GM23338 (cell line): ENCODE data around the gene PDE1A. TPM values are rescaled to one million over a fixed set of nuclear protein-coding genes. Genes with fewer than 3 reads are reported as not detected.

ENCODE experiments used
- ATAC-seq: fragments of 200-7000 bp; cut with Tn5 transposase; 3 replicates; pipeline ENCODE4 v1.9.1; 2020
- DNase-seq: peaks from one replicate; pipeline ENCODE4 v3.0.0-alpha.2; 2015; ENCODE audit warnings: low spot score
- H2AFZ ChIP-seq: fragments of 200-600 bp; sonication (generic); 2 replicates; pipeline ENCODE4 v1.8.0; 2016; ENCODE audit warnings: antibody characterized with exemption, mild to moderate bottlenecking, moderate library complexity
- H3F3A ChIP-seq: fragments of 200-600 bp; sonication (generic); replicated peaks from 2 replicates; pipeline ENCODE4 v1.8.0; 2017; ENCODE audit warnings: antibody characterized with exemption, mixed run types, low read depth
- H3K27ac ChIP-seq: fragments of 200-600 bp; sonication (generic); 2 replicates; pipeline ENCODE4 v1.6.1; 2016; ENCODE audit warnings: low read depth
- H3K27me3 ChIP-seq: fragments of 200-600 bp; sonication (generic); 2 replicates; pipeline ENCODE4 v1.8.0; 2016; ENCODE audit warnings: mild to moderate bottlenecking, mixed run types, moderate library complexity; ENCODE audit not compliant: insufficient read depth
- H3K36me3 ChIP-seq: fragments of 200-600 bp; sonication (generic); 2 replicates; pipeline ENCODE4 v1.8.0; 2016; ENCODE audit warnings: mild to moderate bottlenecking; ENCODE audit not compliant: insufficient read depth
- H3K4me1 ChIP-seq: fragments of 200-600 bp; sonication (generic); 2 replicates; pipeline ENCODE4 v1.8.0; 2016; ENCODE audit warnings: mild to moderate bottlenecking, moderate library complexity; ENCODE audit not compliant: insufficient read depth
- H3K4me2 ChIP-seq: fragments of 200-600 bp; sonication (generic); 2 replicates; pipeline ENCODE4 v1.7.1; 2017; ENCODE audit warnings: mixed run types
- H3K4me3 ChIP-seq: fragments of 200-600 bp; sonication (generic); 2 replicates; pipeline ENCODE4 v1.6.1; 2016; ENCODE audit warnings: mixed run types
- H3K79me2 ChIP-seq: fragments of 200-600 bp; sonication (generic); replicated peaks from 2 replicates; pipeline ENCODE4 v1.8.0; 2017; ENCODE audit warnings: mild to moderate bottlenecking; ENCODE audit not compliant: insufficient read depth
- H3K9me2 ChIP-seq: fragments of 200-600 bp; sonication (generic); 2 replicates; pipeline ENCODE4 v1.8.0; 2017; ENCODE audit not compliant: insufficient read depth
- H4K20me1 ChIP-seq: fragments of 200-600 bp; sonication (generic); replicated peaks from 2 replicates; pipeline ENCODE4 v1.8.0; 2017; ENCODE audit warnings: mild to moderate bottlenecking; ENCODE audit not compliant: insufficient read depth
- H3K27ac Mint-ChIP-seq: 2 replicates; pipeline ENCODE4 v1.8.0; 2020; ENCODE audit warnings: inconsistent platforms, mild to moderate bottlenecking, moderate library complexity, mixed read lengths
- H3K27me3 Mint-ChIP-seq: 3 replicates; pipeline ENCODE4 v1.8.0; 2022; ENCODE audit warnings: low read depth, mild to moderate bottlenecking, moderate library complexity, mixed read lengths, inconsistent platforms; ENCODE audit not compliant: insufficient read depth, poor library complexity
- H3K36me3 Mint-ChIP-seq: 3 replicates; pipeline ENCODE4 v1.8.0; 2021; ENCODE audit warnings: low read depth, mild to moderate bottlenecking, inconsistent platforms, moderate library complexity, mixed read lengths
- H3K4me1 Mint-ChIP-seq: 3 replicates; pipeline ENCODE4 v1.8.0; 2020; ENCODE audit warnings: mild to moderate bottlenecking, inconsistent platforms, mixed read lengths
- H3K4me3 Mint-ChIP-seq: 3 replicates; pipeline ENCODE4 v1.8.0; 2021; ENCODE audit warnings: moderate library complexity, mild to moderate bottlenecking, inconsistent platforms, mixed read lengths
- H3K9me3 Mint-ChIP-seq: 3 replicates; pipeline ENCODE4 v1.8.0; 2020; ENCODE audit warnings: moderate library complexity, mild to moderate bottlenecking, inconsistent platforms, mixed read lengths
- CREB1 ChIP-seq: fragments of 250-450 bp; sonication (Bioruptor Pico); IDR thresholded peaks from 2 replicates; pipeline ENCODE4 v1.5.0; 2020; ENCODE audit warnings: low read depth, mild to moderate bottlenecking, moderate library complexity
- CTCF ChIP-seq, 2 experiments: fragments of 200-600 bp in 1 of 2; sonication (generic) in 1 of 2; conservative IDR thresholded peaks; 2 replicates each; pipeline versions ENCODE4 v1.5.1 to v1.6.1; 2016 to 2017; ENCODE audit warnings: antibody characterized with exemption in 2 of 2, low read depth in 2 of 2, mild to moderate bottlenecking in 2 of 2, moderate library complexity in 1 of 2
- ETS1 ChIP-seq: IDR thresholded peaks from 2 replicates; pipeline ENCODE4 v1.6.1; 2016; ENCODE audit warnings: antibody characterized with exemption
- EZH2 ChIP-seq: fragments of 200-600 bp; sonication (generic); IDR thresholded peaks from one replicate; pipeline ENCODE4 v1.8.0; 2017; ENCODE audit warnings: antibody characterized with exemption, mild to moderate bottlenecking, low read depth; ENCODE audit not compliant: unreplicated experiment
- EZH2phosphoT487 ChIP-seq: fragments of 200-600 bp; sonication (generic); IDR thresholded peaks from one replicate; pipeline ENCODE4 v1.8.1; 2018; ENCODE audit warnings: antibody characterized with exemption; ENCODE audit not compliant: unreplicated experiment
- JUNB ChIP-seq: IDR thresholded peaks from one replicate; pipeline ENCODE4 v1.6.1; 2016; ENCODE audit warnings: antibody characterized with exemption; ENCODE audit not compliant: unreplicated experiment
- NANOG ChIP-seq: IDR thresholded peaks from 2 replicates; pipeline ENCODE4 v1.6.1; 2016; ENCODE audit warnings: antibody characterized with exemption, borderline replicate concordance
- POLR2AphosphoS5 ChIP-seq: IDR thresholded peaks from 2 replicates; pipeline ENCODE4 v1.6.1; 2016; ENCODE audit warnings: antibody characterized with exemption, low read depth
- REST ChIP-seq: IDR thresholded peaks from one replicate; pipeline ENCODE4 v1.6.1; 2018; ENCODE audit warnings: antibody characterized with exemption; ENCODE audit not compliant: unreplicated experiment
- STAT1 ChIP-seq: IDR thresholded peaks from one replicate; pipeline ENCODE4 v1.6.1; 2016; ENCODE audit warnings: antibody characterized with exemption; ENCODE audit not compliant: unreplicated experiment
- ZNF114 ChIP-seq: fragments of 250-450 bp; sonication (Bioruptor Pico); IDR thresholded peaks from 2 replicates; pipeline ENCODE4 v1.5.0; 2020; ENCODE audit warnings: mild to moderate bottlenecking, moderate library complexity
- ZNF331 ChIP-seq: fragments of 250-450 bp; sonication (Bioruptor Pico); IDR thresholded peaks from 2 replicates; pipeline ENCODE4 v1.5.0; 2020; ENCODE audit warnings: low read depth, mild to moderate bottlenecking, moderate library complexity
- polyA plus RNA-seq: library from polyadenylated mRNA; unstranded; fragments of >200 nt; fragmentation: Nextera tagmentation; extraction: Ambion mirVana; gene quantifications from 2 replicates; pipeline ENCODE4 v1.2.1, GENCODE V29; 2016
- total RNA-seq: library from RNA; depleted of rRNA; stranded (reverse); fragments of >200 nt; shearing (Covaris generic); gene quantifications from 2 replicates; pipeline ENCODE4 v1.2.3, GENCODE V29; 2014

PDE1A gene
- total and polyA plus RNA-seq, 2 experiments from 2014 or later, result 0.28 to 0.31 TPM

- no peak overlapping the region for H3K4me2 ChIP-seq
- no peaks in the 10 kb centered on the region for H3K4me1 ChIP-seq
- no peak overlapping the region for H3K4me3 ChIP-seq
- no peak for DNase-seq
- no peaks in the 10 kb centered on the region for H3F3A ChIP-seq
- Mint-ChIP-seq H3K9me3 (no peaks in the 10 kb centered on the region), H3K27me3 (no peaks in the 10 kb centered on the region), H3K4me1 (peaks cover 3% of the 10 kb centered on the region; the same call in 2 of the 3 replicates), H3K36me3 (no peaks in the 10 kb centered on the region), H3K4me3 (no peak overlapping the region), H3K27ac (no peak overlapping the region)
- H4K20me1 ChIP-seq, result no peaks in the 10 kb centered on the region
- no peaks in the 10 kb centered on the region for H3K79me2 ChIP-seq
- H3K27me3 ChIP-seq, result no peaks in the 10 kb centered on the region
- H3K36me3 ChIP-seq, result no peaks in the 10 kb centered on the region
- H3K27ac ChIP-seq, result no peak overlapping the region
- no peak overlapping the region for H2AFZ ChIP-seq
- no peak for ATAC-seq
- TF ChIP-seq NANOG, result no peak
- H3K9me2 ChIP-seq, result no peaks in the 10 kb centered on the region; the same call in 1 of the 2 replicates
Observed at GRCh38 chr2:182316950-182317349, 109.9 kb downstream of the PDE1A start.

- Mint-ChIP-seq H3K9me3 (no peaks in the 10 kb centered on the region), H3K36me3 (no peaks in the 10 kb centered on the region), H3K4me3 (no peak overlapping the region), H3K4me1 (no peaks in the 10 kb centered on the region), H3K27ac (no peak overlapping the region), H3K27me3 (no peaks in the 10 kb centered on the region)
- H3K27ac ChIP-seq, result no peak overlapping the region
- H3K27me3 ChIP-seq, result no peaks in the 10 kb centered on the region
- no peaks in the 10 kb centered on the region for H3K79me2 ChIP-seq
- H3K4me1 ChIP-seq, result no peaks in the 10 kb centered on the region
- H3K4me3 ChIP-seq, result no peak overlapping the region
- H4K20me1 ChIP-seq, result no peaks in the 10 kb centered on the region
- no peak overlapping the region for H3K4me2 ChIP-seq
- H2AFZ ChIP-seq, result no peak overlapping the region
- DNase-seq (no peak), ATAC-seq (no peak)
- no peaks in the 10 kb centered on the region for H3F3A ChIP-seq
- 0 out of 2 replicates have a peak, but pooled peaks cover 3% of the 10 kb centered on the region for H3K9me2 ChIP-seq
- H3K36me3 ChIP-seq, result no peaks in the 10 kb centered on the region
- TF ChIP-seq JUNB (no peak), STAT1 (no peak), CREB1 (no peak), REST (no peak), NANOG (no peak), EZH2phosphoT487 (no peak), CTCF (conservative IDR thresholded peaks at IDR 0.05; ENCODE audit: low read depth in 2 of 2) (no peak), ETS1 (no peak), POLR2AphosphoS5 (no peak), ZNF331 (CRISPR knock-in tag) (no peak), ZNF114 (CRISPR knock-in tag) (no peak), EZH2 (no peak)
Observed at GRCh38 chr2:182302972-182303371, 123.9 kb downstream of the PDE1A start.
